Ramos (cell line): ENCODE results near the gene HAVCR1.
"Not testable (repeated sequence)": the region's sequence is repeated elsewhere in the genome, so short reads cannot be mapped to it uniquely, and the experiment has no call there.

Experiments
- in situ Hi-C: fragments of 300-500 bp; cut with MboI; formaldehyde crosslinking; loops from one replicate; pipeline ENCODE4 v1.14.3; 2022; ENCODE audit warnings: low sequenced_read_pairs; ENCODE audit not compliant: unreplicated experiment

The HAVCR1 gene

DNA sequence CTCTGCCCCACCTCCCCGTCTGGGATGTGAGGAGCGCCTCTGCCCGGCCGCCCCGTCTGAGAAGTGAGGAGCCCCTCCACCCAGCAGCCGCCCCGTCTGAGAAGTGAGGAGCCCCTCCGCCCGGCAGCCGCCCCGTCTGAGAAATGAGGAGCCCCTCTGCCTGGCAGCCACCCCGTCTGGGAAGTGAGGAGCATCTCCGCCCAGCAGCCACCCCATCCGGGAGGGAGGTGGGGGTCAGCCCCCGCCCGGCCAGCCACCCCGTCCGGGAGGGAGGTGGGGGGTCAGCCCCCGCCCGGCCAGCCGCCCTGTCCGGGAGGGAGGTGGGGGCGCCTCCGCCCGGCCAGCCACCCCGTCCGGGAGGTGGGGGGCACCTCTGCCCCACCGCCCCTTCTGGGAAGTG lies 44.8 kb downstream of the HAVCR1 start:
- in situ Hi-C loops: not testable (repeated sequence)

DNA sequence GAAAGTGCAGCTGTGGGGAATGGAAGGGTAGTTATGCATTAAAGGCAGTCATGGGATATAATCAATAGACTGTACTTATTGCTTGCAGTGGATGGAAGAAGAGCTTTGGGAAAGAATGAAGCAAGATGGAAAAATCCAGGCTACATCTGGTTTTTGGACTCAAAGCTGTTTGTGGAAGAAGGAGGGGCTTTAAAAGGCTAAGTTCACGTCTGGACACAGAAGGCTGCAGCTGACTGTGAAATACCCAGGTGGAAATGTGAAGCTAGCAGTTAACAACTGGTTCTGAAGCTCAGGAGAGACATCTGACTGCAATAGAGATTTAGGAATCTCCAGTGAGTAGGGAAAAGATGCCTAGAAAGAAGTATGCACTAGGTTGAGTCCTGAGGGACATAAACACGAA lies 52.7 kb downstream of the HAVCR1 start:
- in situ Hi-C loops: no loop called here

DNA sequence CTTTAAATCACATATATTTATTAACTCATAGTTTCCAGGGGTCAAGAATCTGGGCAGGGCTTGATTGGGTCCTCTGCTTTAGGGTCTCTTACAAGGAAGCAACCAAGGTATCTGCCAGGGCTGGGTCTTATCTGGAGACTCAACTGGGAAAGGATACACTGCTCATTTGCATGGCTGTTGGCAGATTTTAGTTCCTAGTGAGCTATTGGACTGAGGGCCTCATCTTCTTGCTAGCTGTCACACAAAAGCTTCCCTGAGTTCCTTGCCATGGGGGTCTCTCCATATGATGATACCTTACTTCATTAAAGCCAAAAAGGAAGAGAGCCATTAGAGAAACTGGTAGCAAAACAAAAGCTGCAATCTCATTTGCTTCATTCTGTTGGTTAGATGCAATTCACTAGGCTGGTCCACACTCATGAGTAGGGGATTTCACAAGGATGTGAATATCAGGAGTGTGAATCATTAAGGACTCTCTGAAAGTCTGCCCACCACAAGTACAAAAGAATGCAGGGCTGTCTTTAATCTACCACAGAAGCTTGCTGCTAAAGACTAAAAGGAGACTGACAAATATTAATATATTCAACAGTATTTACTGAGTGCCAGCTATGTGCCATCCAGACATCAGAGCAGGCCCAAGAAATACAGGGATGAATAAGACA lies 53.9 kb downstream of the HAVCR1 start:
- in situ Hi-C loops: no loop called here

DNA sequence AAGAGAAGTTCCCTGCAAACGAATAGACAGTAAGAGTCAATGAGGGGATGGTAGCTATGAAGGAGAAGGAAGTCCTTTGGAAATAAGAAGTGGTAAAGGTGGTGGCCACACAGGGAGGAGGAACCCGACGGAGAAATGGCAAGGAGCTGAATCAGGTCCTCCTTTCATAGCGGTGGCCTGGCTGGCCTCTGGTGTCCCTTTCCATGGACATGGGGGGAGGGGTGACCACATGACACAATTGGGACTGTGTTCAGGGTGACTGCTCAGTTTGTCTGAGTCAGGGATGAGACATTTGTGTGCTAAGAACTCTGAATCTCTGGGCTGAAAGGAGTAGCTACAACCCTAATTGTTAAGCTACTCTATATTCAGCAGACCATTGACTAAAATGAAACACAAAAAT lies 67.2 kb downstream of the HAVCR1 start:
- in situ Hi-C loops: no loop called here

- in situ Hi-C loops: no loop called here
Measured at GRCh38 chr5:156984064-156984463, 74.9 kb downstream of the HAVCR1 start.

DNA sequence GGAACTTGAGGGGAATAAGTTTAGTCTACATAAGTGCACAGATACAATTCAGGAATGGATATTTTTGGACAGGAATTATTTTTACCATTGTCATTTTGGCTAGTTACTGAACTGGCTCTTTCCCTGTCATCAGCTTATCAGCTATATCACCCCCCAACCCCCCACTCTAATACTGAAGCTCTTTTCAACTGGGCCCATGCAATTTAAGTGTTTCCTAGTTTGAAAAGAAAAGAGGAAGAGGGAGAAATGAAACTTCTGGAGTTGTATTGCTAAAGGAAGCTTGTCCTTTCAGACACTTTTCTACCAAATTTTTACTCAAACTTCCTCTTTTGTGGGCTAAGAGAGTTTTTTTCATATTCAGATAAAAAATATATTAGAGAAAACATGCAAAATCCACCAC lies 77.4 kb downstream of the HAVCR1 start:
- in situ Hi-C loops: no loop called here
